NCI-H1105 (cell line): ENCODE measurements around the gene MFSD6.
"Not testable (repeated sequence)": the region's sequence is repeated elsewhere in the genome, so short reads cannot be mapped to it uniquely, and the experiment has no call there.

Experiments used
- DNase-seq: peaks from one replicate; lab custom pipeline; 2025; lab: John Stamatoyannopoulos, UW

Gene MFSD6

DNA sequence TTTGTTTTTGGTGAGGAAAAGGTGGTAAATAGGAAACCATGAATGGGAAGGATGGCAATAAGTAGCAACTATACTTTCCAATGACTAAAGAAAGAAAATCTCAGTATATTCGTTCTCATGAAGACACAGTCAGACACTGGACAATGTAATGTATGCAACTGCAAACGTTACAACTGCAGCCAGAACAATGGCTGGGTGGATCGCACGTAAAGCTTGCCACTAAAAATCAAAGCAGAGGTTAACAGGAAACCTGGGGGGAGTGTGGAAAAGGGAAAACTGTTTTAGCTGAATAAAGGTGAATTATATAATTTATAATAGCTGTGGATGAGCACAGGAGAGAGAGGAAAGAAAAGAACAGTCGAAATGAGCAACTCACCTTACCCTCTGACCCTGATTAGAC is 93.1 kb downstream of the MFSD6 start:
- no peak for DNase-seq

DNA sequence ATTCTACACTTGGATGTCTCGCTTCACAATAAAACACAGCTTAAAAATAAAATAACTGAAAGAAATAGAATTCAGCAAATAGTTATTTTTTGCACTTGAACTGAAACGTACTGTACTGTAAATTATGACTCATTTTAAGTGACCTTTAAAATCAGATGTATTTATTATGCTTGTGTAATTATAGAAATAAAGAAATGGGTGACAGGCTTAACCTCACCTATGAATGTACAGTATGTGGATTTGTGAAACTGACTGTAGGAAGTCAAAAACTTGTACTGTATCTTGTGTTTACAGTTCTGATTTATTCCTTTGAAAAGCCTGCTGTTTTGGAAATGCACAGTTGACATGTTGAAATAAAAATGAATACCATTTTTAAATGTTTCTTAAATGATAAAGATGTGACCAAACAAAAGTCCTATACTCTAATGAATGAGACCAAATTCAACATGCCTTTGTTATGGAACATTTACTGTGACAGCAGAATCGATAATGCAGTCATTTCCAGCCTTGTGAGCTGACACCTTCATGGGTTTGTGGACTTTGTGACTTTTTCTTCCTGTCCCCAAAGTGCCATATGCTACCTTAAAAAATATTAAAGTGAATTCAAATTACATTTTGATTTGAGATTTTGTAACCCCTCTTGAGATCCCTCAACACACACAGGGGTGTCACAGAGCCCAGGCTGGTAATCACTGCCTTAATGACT is 93.7 kb downstream of the MFSD6 start:
- no peak for DNase-seq

DNA sequence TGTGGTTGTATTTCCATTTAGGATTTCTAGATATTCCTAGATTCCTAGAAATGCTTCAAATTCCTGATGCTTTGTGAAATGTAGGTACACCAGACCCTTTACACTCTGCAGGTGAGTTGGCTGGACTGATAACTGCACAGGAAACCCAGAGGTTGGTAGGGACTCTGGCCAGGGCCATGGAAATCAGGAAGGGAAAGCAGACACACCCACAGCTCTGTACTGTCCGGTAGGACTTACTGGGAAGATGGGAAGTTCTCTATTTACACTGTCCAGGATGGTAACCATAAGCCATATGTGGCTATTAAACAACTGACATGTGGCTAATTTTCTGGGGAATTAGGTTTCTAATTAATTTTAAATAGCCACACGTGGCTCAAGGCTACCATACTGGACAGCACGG is 94.9 kb downstream of the MFSD6 start:
- DNase-seq: no peak

DNA sequence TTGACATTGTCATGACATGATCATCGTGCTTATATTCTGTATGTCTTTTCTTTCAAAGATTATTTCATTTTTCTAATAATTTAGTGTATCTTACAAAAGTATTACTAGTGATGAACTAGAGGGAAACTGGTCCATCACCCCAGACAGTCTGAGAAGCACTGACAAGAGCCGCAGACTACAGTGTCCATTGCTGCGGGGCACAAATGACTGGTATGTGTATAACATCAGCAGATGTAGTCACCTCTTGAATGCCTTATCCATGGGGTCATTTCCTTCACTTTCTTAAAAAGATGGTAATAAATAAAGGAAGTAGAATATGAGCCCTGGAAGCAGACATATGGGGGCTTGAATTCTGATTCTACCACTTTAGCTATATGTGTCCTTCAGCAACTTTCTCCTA is 96.8 kb downstream of the MFSD6 start:
- DNase-seq: no peak

GRCh38 chr2:190505696-190506095 is 97.5 kb downstream of the MFSD6 start:
- no peak for DNase-seq

GRCh38 chr2:190506666-190507065 is 98.5 kb downstream of the MFSD6 start:
- peak; percentile 84 for DNase-seq

DNA sequence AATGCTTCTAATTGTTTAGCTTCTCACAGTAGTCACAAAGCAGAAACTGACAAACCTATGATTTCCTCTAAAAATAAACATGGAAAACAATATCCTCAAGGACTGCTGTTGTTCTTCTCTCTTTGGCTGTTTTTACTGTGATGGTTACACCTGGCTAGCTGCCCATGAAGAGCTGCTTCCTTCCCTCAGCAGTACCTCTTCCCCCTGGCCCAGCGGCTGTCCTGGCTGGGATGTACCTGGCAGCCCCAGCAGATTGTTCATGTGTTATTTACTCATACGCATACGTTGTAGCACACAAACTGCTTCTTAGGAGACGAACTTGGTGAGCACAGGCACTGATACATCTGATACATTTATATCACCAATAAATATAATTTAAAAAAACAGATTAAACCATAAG is 99.0 kb downstream of the MFSD6 start:
- peak; percentile 78 for DNase-seq

GRCh38 chr2:190509895-190510294 is 101.7 kb downstream of the MFSD6 start:
- not testable (repeated sequence) for DNase-seq

DNA sequence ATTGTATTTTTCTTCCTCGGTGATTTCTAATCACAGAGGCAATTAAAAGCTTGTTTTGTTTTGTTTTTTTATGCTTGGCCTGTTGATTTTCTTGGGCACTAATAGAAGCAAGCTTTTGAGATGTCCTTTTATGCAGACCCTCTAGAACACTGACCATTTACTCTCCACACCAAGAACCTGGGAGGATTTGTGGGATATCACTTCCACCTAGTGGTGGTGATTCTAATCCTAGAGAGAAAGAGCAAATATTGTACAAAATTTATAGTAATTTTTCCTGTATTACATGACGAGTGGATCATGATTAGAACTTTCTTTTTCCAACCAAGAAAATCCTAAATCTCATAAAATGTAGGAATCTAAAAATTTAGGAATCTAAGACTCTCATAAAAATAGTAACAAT is 102.9 kb downstream of the MFSD6 start:
- peak; percentile 19 for DNase-seq

DNA sequence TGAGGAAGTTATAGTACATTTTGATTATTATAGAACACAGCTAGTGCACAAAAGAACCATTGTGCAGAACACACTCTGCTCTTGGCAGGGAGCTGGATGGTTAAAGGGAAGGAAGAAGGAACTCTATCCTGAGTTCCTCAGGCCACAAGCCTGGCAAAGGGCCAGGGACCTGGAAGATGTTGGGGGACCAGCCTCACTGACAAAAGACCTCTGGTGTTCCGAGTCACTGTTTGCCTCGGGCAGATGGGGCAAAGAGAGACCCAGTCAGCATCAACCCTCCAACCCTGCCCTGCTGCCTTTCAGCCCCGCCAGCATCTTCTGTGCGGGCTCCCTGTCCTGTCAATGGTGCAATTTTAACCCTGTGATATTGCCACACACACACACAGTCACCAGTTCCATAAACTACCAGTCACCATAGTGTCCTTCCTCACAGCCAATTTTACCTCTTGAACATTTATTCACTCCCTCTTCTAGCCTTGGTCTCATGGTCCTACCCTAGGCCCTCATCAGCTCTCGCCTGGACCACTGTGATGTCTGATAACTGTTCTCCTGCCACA is 104.5 kb downstream of the MFSD6 start:
- DNase-seq: no peak

DNA sequence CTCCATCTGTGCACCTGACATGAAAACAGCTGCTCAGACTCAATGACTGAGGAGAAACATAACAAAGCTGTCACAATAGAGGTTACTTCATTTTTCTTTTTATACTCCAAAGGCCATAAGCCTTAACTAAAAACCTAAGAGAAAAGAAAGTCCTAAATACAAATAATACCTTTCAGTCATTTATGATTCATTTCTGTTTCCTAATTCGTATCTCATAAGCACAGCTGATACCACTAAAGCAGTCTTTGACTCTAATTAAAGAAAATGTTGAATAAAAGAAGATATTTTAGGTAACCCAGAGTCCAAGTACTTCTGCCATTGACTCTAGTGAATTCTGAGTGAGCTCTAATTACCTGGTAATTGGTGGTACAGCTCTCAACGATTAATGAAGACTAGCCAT is 105.7 kb downstream of the MFSD6 start:
- DNase-seq: no peak

- DNase-seq: no peak
Measured at GRCh38 chr2:190514676-190515075, 106.5 kb downstream of the MFSD6 start.

DNA sequence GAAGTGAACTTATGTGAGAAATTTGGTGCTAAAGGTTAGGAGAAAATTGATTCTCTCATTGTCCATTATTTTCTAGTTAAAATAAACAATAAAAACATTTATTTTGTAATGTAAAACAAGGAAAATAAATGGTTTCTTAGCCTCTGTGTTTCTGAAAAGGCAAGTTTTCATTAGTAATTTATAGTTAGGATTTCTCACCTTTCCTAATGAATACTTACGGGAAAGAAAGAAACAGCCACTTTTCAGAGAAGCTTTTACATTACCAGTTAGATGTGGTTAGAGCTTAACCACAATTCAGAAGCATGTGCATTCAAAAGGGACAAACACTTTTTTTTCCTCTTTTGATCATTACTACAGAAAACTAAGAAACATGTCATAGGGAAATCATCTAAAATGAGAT is 107.5 kb downstream of the MFSD6 start:
- DNase-seq: no peak

GRCh38 chr2:190517468-190517867 is 109.3 kb downstream of the MFSD6 start:
- DNase-seq: no peak

GRCh38 chr2:190519975-190520767 is 112.0 kb downstream of the MFSD6 start:
- DNase-seq: no peak

DNA sequence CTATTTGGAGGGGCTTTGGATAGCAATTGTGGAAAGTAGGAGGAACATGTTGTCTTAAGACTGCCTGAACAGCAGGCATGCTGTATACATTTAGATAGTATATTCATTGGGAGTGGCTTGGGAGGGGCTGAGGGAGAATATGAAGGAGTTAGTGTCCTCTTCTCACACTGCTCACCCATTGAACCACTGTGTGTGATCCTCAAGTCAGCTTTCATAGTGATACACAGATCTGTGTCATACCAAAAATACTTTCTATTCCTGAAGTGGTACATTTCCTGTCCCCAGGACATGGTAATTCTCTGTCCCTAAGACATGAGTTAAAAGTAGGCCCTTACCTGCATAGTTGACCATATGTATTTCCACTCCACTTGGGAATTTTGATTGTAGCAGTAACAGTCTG is 116.8 kb downstream of the MFSD6 start:
- no peak for DNase-seq

GRCh38 chr2:190526105-190526750 is 118.1 kb downstream of the MFSD6 start:
- no peak for DNase-seq

DNA sequence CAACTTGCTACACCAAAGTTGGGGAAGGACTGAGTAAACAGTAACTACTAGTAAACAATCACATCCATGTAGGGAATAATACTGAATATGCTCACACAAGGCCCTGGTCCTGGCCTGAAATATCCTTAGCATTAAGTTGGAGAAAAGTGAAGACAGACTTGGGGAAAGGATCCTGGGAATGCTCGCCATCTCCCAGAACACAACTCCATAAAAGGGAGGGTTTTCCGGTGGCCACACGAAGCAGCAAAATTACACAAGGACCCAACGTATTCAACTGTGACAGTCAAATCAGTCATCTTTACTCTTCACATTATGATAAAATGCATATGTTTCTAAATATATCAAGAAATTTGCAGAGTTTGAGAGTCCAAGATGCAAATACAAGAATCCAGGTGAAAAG is 119.1 kb downstream of the MFSD6 start:
- DNase-seq: no peak

- DNase-seq: no peak
Measured at GRCh38 chr2:190527918-190528317, 119.8 kb downstream of the MFSD6 start.

- no peak for DNase-seq
Measured at GRCh38 chr2:190528521-190529001, 120.4 kb downstream of the MFSD6 start.

DNA sequence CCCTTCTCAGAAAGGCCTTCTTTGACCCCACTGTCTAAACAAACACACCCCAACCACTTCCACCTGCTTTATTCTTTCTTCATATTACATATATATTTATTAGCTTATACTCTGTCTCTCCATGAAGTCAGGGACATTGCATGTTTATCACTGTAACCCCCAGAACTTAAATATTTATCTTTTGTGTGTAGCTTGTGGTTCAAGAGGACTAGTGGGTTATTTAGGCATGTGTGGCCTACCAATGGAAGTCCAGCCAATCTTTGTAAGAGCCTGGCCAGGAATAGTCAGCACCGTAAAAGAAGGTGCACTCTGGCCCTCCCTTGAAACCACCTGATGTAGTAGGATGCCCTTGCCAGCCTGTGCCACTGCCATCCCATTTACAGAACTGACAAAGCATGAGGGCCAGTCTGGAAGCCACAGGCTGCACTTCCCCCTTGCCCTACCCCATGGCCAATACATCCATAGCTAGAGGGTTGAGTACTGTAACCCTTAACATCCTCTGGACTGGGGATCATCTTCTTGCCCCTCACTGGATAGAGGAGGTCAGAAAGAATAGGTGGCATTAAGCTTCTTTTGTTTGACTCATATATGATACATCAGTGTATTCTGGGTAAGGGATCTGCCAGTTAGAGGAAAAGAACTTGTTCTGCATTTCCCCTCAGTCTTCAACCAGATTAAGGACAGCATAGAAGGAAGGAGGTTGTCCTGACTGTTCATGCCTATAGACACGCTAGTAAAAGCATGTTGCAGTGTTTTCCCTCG is 121.5 kb downstream of the MFSD6 start:
- no peak for DNase-seq
